GM18517 (cell line): ENCODE results near the gene CDH12.
A peak's percentile ranks its signal among the peaks of the same experiment; 100 is the strongest.
"Not testable (repeated sequence)": the region's sequence is repeated elsewhere in the genome, so short reads cannot be mapped to it uniquely, and the experiment has no call there.

Source experiments
- ATAC-seq: cut with Tn5 transposase; IDR thresholded peaks from one replicate; pipeline ENCODE4 v1.9.1; 2021; ENCODE audit warnings: mild to moderate bottlenecking, moderate library complexity; ENCODE audit not compliant: unreplicated experiment

CDH12 gene

GRCh38 chr5:22053195-22053594 lies 799.9 kb downstream of the CDH12 start:
- no peak for ATAC-seq

- ATAC-seq: no peak
Measured at GRCh38 chr5:22051881-22052280, 801.3 kb downstream of the CDH12 start.

- ATAC-seq: no peak
Measured at GRCh38 chr5:22050931-22051330, 802.2 kb downstream of the CDH12 start.

- no peak for ATAC-seq
Measured at GRCh38 chr5:22044229-22044628, 808.9 kb downstream of the CDH12 start.

GRCh38 chr5:22036061-22036460 lies 817.1 kb downstream of the CDH12 start:
- ATAC-seq: no peak

GRCh38 chr5:22033066-22033465 lies 820.1 kb downstream of the CDH12 start:
- ATAC-seq: no peak

GRCh38 chr5:22023784-22024183 lies 829.4 kb downstream of the CDH12 start:
- no peak for ATAC-seq

- ATAC-seq: not testable (repeated sequence)
Measured at GRCh38 chr5:22012893-22013292, 840.3 kb downstream of the CDH12 start.

- ATAC-seq: not testable (repeated sequence)
Measured at GRCh38 chr5:22010808-22011207, 842.3 kb downstream of the CDH12 start.

GRCh38 chr5:22001097-22001496 lies 852.0 kb downstream of the CDH12 start:
- not testable (repeated sequence) for ATAC-seq

- not testable (repeated sequence) for ATAC-seq
Measured at GRCh38 chr5:21985799-21986198, 867.3 kb downstream of the CDH12 start.

GRCh38 chr5:21951571-21951970 lies 901.6 kb downstream of the CDH12 start:
- ATAC-seq: not testable (repeated sequence)

- ATAC-seq: no peak
Measured at GRCh38 chr5:21931116-21931515, 922.0 kb downstream of the CDH12 start.

- ATAC-seq: peak; percentile 97
Measured at GRCh38 chr5:21919414-21920022, 933.6 kb downstream of the CDH12 start.

GRCh38 chr5:21918451-21918850 lies 934.7 kb downstream of the CDH12 start:
- no peak for ATAC-seq

GRCh38 chr5:21910731-21911130 lies 942.4 kb downstream of the CDH12 start:
- no peak for ATAC-seq

- no peak for ATAC-seq
Measured at GRCh38 chr5:21895766-21896350, 957.3 kb downstream of the CDH12 start.

- ATAC-seq: no peak
Measured at GRCh38 chr5:21893161-21893560, 960.0 kb downstream of the CDH12 start.

- no peak for ATAC-seq
Measured at GRCh38 chr5:21889581-21889980, 963.6 kb downstream of the CDH12 start.

GRCh38 chr5:21882074-21882745 lies 970.9 kb downstream of the CDH12 start:
- no peak for ATAC-seq

GRCh38 chr5:21880164-21880563 lies 973.0 kb downstream of the CDH12 start:
- ATAC-seq: no peak

GRCh38 chr5:21862986-21863385 lies 990.2 kb downstream of the CDH12 start:
- no peak for ATAC-seq
